NCI-H345 treated with DMSO at 0.1 percent for 48 hours (cell line): ENCODE measurements around the gene DGAT2.
"Not testable (repeated sequence)": the region's sequence is repeated elsewhere in the genome, so short reads cannot be mapped to it uniquely, and the experiment has no call there.

Experiments used
- DNase-seq: peaks from one replicate; lab custom pipeline; 2025; ENCODE audit not compliant: unreplicated experiment; lab: John Stamatoyannopoulos, UW

DGAT2 gene

GRCh38 chr11:75768112-75768908 is at the start of gene DGAT2:
DGAT2 (plus strand) TSS chr11:75768778; CDS start chr11:75768992, 214 bp downstream.
- DNase-seq = peak; percentile 51

- DNase-seq = no peak
Measured at GRCh38 chr11:75719340-75720239, 49.0 kb upstream of the DGAT2 start.

GRCh38 chr11:75720639-75721038 is 47.9 kb upstream of the DGAT2 start:
- no peak for DNase-seq

- DNase-seq = no peak
Measured at GRCh38 chr11:75721852-75722668, 46.5 kb upstream of the DGAT2 start.

- DNase-seq = no peak
Measured at GRCh38 chr11:75722669-75723042, 45.9 kb upstream of the DGAT2 start.

GRCh38 chr11:75725547-75726320 is 42.8 kb upstream of the DGAT2 start:
- DNase-seq = no peak

- no peak for DNase-seq
Measured at GRCh38 chr11:75728992-75729391, 39.6 kb upstream of the DGAT2 start.

GRCh38 chr11:75731095-75731494 is 37.5 kb upstream of the DGAT2 start:
- no peak for DNase-seq

GRCh38 chr11:75733071-75733430 is 35.5 kb upstream of the DGAT2 start:
- no peak for DNase-seq

- DNase-seq = no peak
Measured at GRCh38 chr11:75733431-75734107, 35.0 kb upstream of the DGAT2 start.

GRCh38 chr11:75734491-75735180 is 33.9 kb upstream of the DGAT2 start:
- DNase-seq = no peak

GRCh38 chr11:75735181-75735845 is 33.3 kb upstream of the DGAT2 start:
- no peak for DNase-seq

GRCh38 chr11:75737314-75737713 is 31.3 kb upstream of the DGAT2 start:
- no peak for DNase-seq

GRCh38 chr11:75740681-75741080 is 27.9 kb upstream of the DGAT2 start:
- DNase-seq = no peak

- not testable (repeated sequence) for DNase-seq
Measured at GRCh38 chr11:75743159-75743558, 25.4 kb upstream of the DGAT2 start.

GRCh38 chr11:75743711-75744563 is 24.6 kb upstream of the DGAT2 start:
- no peak for DNase-seq

GRCh38 chr11:75745807-75746206 is 22.8 kb upstream of the DGAT2 start:
- DNase-seq = no peak

GRCh38 chr11:75748729-75749273 is 19.8 kb upstream of the DGAT2 start:
- DNase-seq = not testable (repeated sequence)
